IMR-90 (cell line): Measurements from ENCODE around the gene CEBPG.

Experiments used
- CTCF ChIP-seq: conservative IDR thresholded peaks from 2 replicates; pipeline ENCODE4 v1.5.1; 2012; ENCODE audit warnings: mild to moderate bottlenecking, low read depth, low read length, improper control_type of control experiment
- MXI1 ChIP-seq: IDR thresholded peaks from 2 replicates; pipeline ENCODE4 v1.6.1; 2012; ENCODE audit warnings: low read depth, mild to moderate bottlenecking, low read length, moderate library complexity, borderline replicate concordance
- POLR2A ChIP-seq: IDR thresholded peaks from 2 replicates; pipeline ENCODE4 v1.6.1; 2012; ENCODE audit warnings: mild to moderate bottlenecking, low read depth, low read length
- RCOR1 ChIP-seq: IDR thresholded peaks from 2 replicates; pipeline ENCODE4 v1.6.1; 2012; ENCODE audit warnings: mild to moderate bottlenecking, low read length, improper control_type of control experiment; ENCODE audit not compliant: insufficient replicate concordance
- RFX5 ChIP-seq: IDR thresholded peaks from 2 replicates; pipeline ENCODE4 v1.8.0; 2012; ENCODE audit warnings: low read depth, mild to moderate bottlenecking, low read length, moderate library complexity

- TF ChIP-seq POLR2A, result no peak
- no peak for TF ChIP-seq CTCF
- TF ChIP-seq MXI1, result no peak
- TF ChIP-seq RFX5, result no peak
- no peak for TF ChIP-seq RCOR1
These were observed 26.2 kb upstream of the CEBPG start for GRCh38 chr19:33347300-33347699.
